Activated CD4-positive, alpha-beta T cell treated with anti-CD3 and anti-CD28 coated beads for 4 hours (primary cell): ENCODE results near the gene PTPRN2.
"Not testable (repeated sequence)": the region's sequence is repeated elsewhere in the genome, so short reads cannot be mapped to it uniquely, and the experiment has no call there.

Experiments
- DNase-seq, 2 donors: peaks; one replicate each; pipeline ENCODE4 v3.0.0-alpha.2; 2020

PTPRN2 gene

GRCh38 chr7:158530800-158531609 lies 56.6 kb downstream of the PTPRN2 start:
- DNase-seq = no peak

- DNase-seq = no peak
Measured at GRCh38 chr7:158529181-158530096, 58.2 kb downstream of the PTPRN2 start.

- DNase-seq = no peak
Measured at GRCh38 chr7:158527915-158528502, 59.6 kb downstream of the PTPRN2 start.

GRCh38 chr7:158527495-158527894 lies 60.1 kb downstream of the PTPRN2 start:
- DNase-seq = no peak

GRCh38 chr7:158527038-158527437 lies 60.6 kb downstream of the PTPRN2 start:
- DNase-seq = no peak

GRCh38 chr7:158526531-158526930 lies 61.1 kb downstream of the PTPRN2 start:
- DNase-seq = no peak

GRCh38 chr7:158525648-158526484 lies 61.8 kb downstream of the PTPRN2 start:
- DNase-seq = no peak

GRCh38 chr7:158524749-158525635 lies 62.6 kb downstream of the PTPRN2 start:
- no peak for DNase-seq

- DNase-seq = not testable (repeated sequence)
Measured at GRCh38 chr7:158524286-158524685, 63.3 kb downstream of the PTPRN2 start.

- DNase-seq = not testable (repeated sequence)
Measured at GRCh38 chr7:158523877-158524276, 63.7 kb downstream of the PTPRN2 start.

- DNase-seq = not testable (repeated sequence)
Measured at GRCh38 chr7:158523165-158523856, 64.3 kb downstream of the PTPRN2 start.

- DNase-seq = not testable (repeated sequence)
Measured at GRCh38 chr7:158521795-158522194, 65.8 kb downstream of the PTPRN2 start.

GRCh38 chr7:158520825-158521224 lies 66.8 kb downstream of the PTPRN2 start:
- no peak for DNase-seq

GRCh38 chr7:158519633-158520174 lies 67.9 kb downstream of the PTPRN2 start:
- DNase-seq = no peak

- no peak for DNase-seq
Measured at GRCh38 chr7:158518980-158519632, 68.5 kb downstream of the PTPRN2 start.

GRCh38 chr7:158517571-158517970 lies 70.1 kb downstream of the PTPRN2 start:
- no peak for DNase-seq

GRCh38 chr7:158517072-158517471 lies 70.6 kb downstream of the PTPRN2 start:
- DNase-seq = no peak

- DNase-seq = no peak
Measured at GRCh38 chr7:158516524-158516923, 71.1 kb downstream of the PTPRN2 start.

GRCh38 chr7:158512869-158513268 lies 74.8 kb downstream of the PTPRN2 start:
- no peak for DNase-seq

GRCh38 chr7:158512042-158512441 lies 75.6 kb downstream of the PTPRN2 start:
- DNase-seq = no peak
